Endothelial cell of umbilical vein (primary cell): ENCODE data around the gene LDLRAD3. TPM values are rescaled to one million over a fixed set of nuclear protein-coding genes. Genes with fewer than 3 reads are reported as not detected.
A peak's percentile ranks its signal among the peaks of the same experiment; 100 is the strongest.

Source experiments
- BruUV-seq: library from RNA; stranded (reverse); fragments of 400-500 nt; replicated peaks from 2 replicates; lab custom pipeline; 2021; lab: Mats Ljungman, UMichigan
- CTCF ChIA-PET: fragments of 300-600, 350-600 bp; sonication (Branson Sonifier 250); formaldehyde crosslinking; loops from one replicate; lab custom pipeline; 2021; ENCODE audit warnings: antibody characterized with exemption, inconsistent platforms; lab: Charles Lee
- POLR2A ChIA-PET: fragments of 300-600, 350-600 bp; sonication (Branson Sonifier 250); formaldehyde crosslinking; loops from one replicate; lab custom pipeline; 2021; ENCODE audit warnings: antibody characterized with exemption, inconsistent platforms; lab: Charles Lee
- DNase-seq: peaks from one replicate; pipeline ENCODE4 v3.0.0-alpha.2; 2011; ENCODE audit warnings: low read depth, low spot score
- FAIRE-seq: peaks from 2 replicates; lab custom pipeline; 2011; peaks lifted over from hg19 to GRCh38; lab: Jason Lieb, UNC
- H2AFZ ChIP-seq: 2 replicates; pipeline ENCODE4 v1.6.0; 2012; ENCODE audit warnings: low read depth, low read length, control low read depth, inconsistent platforms
- H3K27ac ChIP-seq: 2 replicates; pipeline ENCODE4 v1.5.1; 2011; ENCODE audit warnings: low read depth, mild to moderate bottlenecking, control low read depth, low read length, moderate library complexity; ENCODE audit not compliant: insufficient read depth
- H3K27me3 ChIP-seq, 2 experiments: 2 replicates each; pipeline versions ENCODE4 v1.6.0 to v1.6.1; 2011; ENCODE audit warnings: low read length in 2 of 2, mixed read lengths in 1 of 2; ENCODE audit not compliant: control insufficient read depth in 2 of 2, insufficient read depth in 2 of 2
- H3K36me3 ChIP-seq, 2 experiments: 2 replicates in 1 of 2; 3 replicates in 1 of 2; pipeline ENCODE4 v1.5.1; 2011; ENCODE audit warnings: low read length in 2 of 2, mild to moderate bottlenecking in 1 of 2, moderate library complexity in 1 of 2; ENCODE audit not compliant: control insufficient read depth in 2 of 2, insufficient read depth in 2 of 2; ENCODE audit errors: extremely low read depth in 1 of 2
- H3K4me1 ChIP-seq: 3 replicates; pipeline ENCODE4 v1.5.1; 2011; ENCODE audit warnings: mild to moderate bottlenecking, low read length; ENCODE audit not compliant: control insufficient read depth, insufficient read depth; ENCODE audit errors: extremely low read depth
- H3K4me2 ChIP-seq: 2 replicates; pipeline ENCODE4 v1.6.1; 2011; ENCODE audit warnings: low read length, control low read depth, mixed read lengths; ENCODE audit not compliant: insufficient read depth
- H3K4me3 ChIP-seq, 3 experiments: fragments of 200-600 bp in 1 of 3; sonication (generic), shearing (Covaris generic) in 1 of 3; replicated peaks in 1 of 3; 2 replicates each; pipeline ENCODE4 v1.5.1; 2011 to 2016; ENCODE audit warnings: control low read depth in 3 of 3, low read length in 3 of 3, mild to moderate bottlenecking in 2 of 3, inconsistent platforms in 1 of 3, low read depth in 1 of 3, moderate library complexity in 1 of 3; ENCODE audit not compliant: insufficient read depth in 1 of 3
- H3K79me2 ChIP-seq: 2 replicates; pipeline ENCODE4 v1.6.0; 2012; ENCODE audit warnings: low read length, inconsistent platforms; ENCODE audit not compliant: control insufficient read depth, insufficient read depth
- H3K9ac ChIP-seq: replicated peaks from 2 replicates; pipeline ENCODE3; 2011; ENCODE audit warnings: low read length, control low read depth; ENCODE audit not compliant: insufficient read depth; ENCODE audit errors: extremely low read depth
- H3K9me1 ChIP-seq: replicated peaks from 3 replicates; pipeline ENCODE4 v1.6.0; 2011; ENCODE audit warnings: mild to moderate bottlenecking, low read length; ENCODE audit not compliant: control insufficient read depth, insufficient read depth; ENCODE audit errors: extremely low read depth
- H3K9me3 ChIP-seq: replicated peaks from 2 replicates; pipeline ENCODE4 v1.5.1; 2012; ENCODE audit warnings: low read length, inconsistent platforms; ENCODE audit not compliant: control insufficient read depth, insufficient read depth
- H4K20me1 ChIP-seq: replicated peaks from 2 replicates; pipeline ENCODE3; 2011; ENCODE audit warnings: mild to moderate bottlenecking, low read length; ENCODE audit not compliant: control insufficient read depth, insufficient read depth; ENCODE audit errors: extremely low read depth
- EZH2 ChIP-seq: IDR thresholded peaks from 2 replicates; pipeline ENCODE4 v1.6.1; 2012; ENCODE audit warnings: borderline replicate concordance, low read depth, mild to moderate bottlenecking, moderate library complexity, low read length, inconsistent platforms; ENCODE audit not compliant: severe bottlenecking
- FOS ChIP-seq: IDR thresholded peaks from 2 replicates; pipeline ENCODE4 v1.6.1; 2011; ENCODE audit warnings: mild to moderate bottlenecking, low read length, moderate library complexity, borderline replicate concordance; ENCODE audit not compliant: insufficient read depth
- GATA2 ChIP-seq: IDR thresholded peaks from 2 replicates; pipeline ENCODE4 v1.7.0; 2011; ENCODE audit warnings: low read depth, mild to moderate bottlenecking, moderate library complexity, mixed read lengths, low read length; ENCODE audit not compliant: insufficient read length, insufficient read depth
- POLR2A ChIP-seq: IDR thresholded peaks from 2 replicates; pipeline ENCODE4 v1.6.1; 2012; ENCODE audit warnings: low read depth, mild to moderate bottlenecking, control low read depth, low read length
- POLR2AphosphoS5 ChIP-seq: IDR thresholded peaks from 2 replicates; pipeline ENCODE4 v1.6.1; 2012; ENCODE audit warnings: low read depth, mild to moderate bottlenecking, control low read depth, low read length, moderate library complexity; ENCODE audit not compliant: insufficient read depth
- dilution Hi-C: fragments of 300-500 bp; cut with MboI; formaldehyde crosslinking; loops from one replicate; pipeline ENCODE4 v1.15.0; 2019; ENCODE audit warnings: low sequenced_read_pairs; ENCODE audit not compliant: extremely low pct_ligation_motif_present
- intact Hi-C: fragments of 100-400 bp; cut with micrococcal nuclease; formaldehyde crosslinking; loops from one replicate; pipeline ENCODE4 v1.10.0; 2022
- polyA plus RNA-seq, 4 experiments: library from polyadenylated mRNA; depleted of rRNA in 3 of 4; stranded (reverse) in 3 of 4; unstranded in 1 of 4; fragments of >200 nt; gene quantifications; 2 replicates each; pipeline versions ENCODE4 v1.2.1 to v1.2.3, GENCODE V29; 2011 to 2012; ENCODE audit warnings: missing spikeins in 1 of 4
- total RNA-seq: library from RNA; stranded (reverse); gene quantifications from 2 replicates; pipeline ENCODE4 v1.2.3, GENCODE V29; 2021
- TF ChIP-seq, protein P1 (sequence below), 2 donors: IDR thresholded peaks; 1 replicate in 1 of 2; 2 replicates in 1 of 2; pipeline ENCODE4 v1.5.1; 2011; ENCODE audit warnings: low read length in 2 of 2, mild to moderate bottlenecking in 2 of 2, moderate library complexity in 2 of 2, control low read depth in 1 of 2, inconsistent platforms in 1 of 2, low read depth in 1 of 2; ENCODE audit not compliant: insufficient read depth in 1 of 2; ENCODE audit errors: extremely low read depth in 1 of 2

Gene LDLRAD3
- total and polyA plus RNA-seq, 2 donors (not counting 3 experiments of a cell fraction or from before 2014, with no cell fraction given), result 17.9 to 25.1 TPM

DNA sequence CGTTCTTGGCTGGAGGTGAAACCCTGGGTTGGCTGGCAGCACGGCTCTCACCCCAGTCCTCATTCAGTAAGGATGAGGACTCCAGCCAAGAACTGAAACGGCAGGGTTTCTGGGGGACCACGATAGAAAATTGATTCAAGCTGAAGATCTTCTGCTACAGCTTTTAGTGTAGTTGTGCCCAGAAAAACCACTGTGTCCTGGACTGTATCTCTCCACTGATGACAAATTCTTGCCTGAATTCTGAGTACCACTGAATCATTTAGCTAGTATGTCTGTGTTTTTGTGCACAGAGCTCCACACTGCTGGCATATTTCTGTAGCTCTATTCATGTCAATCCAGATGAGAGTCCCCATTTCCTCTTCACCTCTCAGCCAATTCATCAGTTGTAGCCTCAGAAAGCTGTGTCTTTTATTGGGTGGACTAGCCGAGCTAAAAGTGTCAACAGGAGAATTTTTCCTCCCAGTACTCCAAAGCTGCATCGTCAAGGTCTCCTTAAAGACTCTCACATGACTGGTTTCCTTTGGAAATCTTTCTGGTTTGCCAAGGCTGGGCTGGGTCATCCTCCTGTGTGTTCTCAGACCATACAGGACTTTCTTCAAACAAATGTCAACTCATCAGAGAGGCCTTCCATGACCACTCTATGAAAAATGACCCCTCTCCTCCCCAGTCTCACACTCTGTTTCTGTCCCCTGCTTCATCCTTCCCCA lies 144.6 kb downstream of the LDLRAD3 start:
- dilution Hi-C loops (no loop called here), intact Hi-C loops (no loop called here)
- Histone ChIP-seq H3K79me2 (no peaks in the 10 kb centered on the region), H3K27ac (no peak overlapping the region), H3K9ac (no peak overlapping the region), H3K4me3 (no peak overlapping the region), H3K36me3 (no peaks in the 10 kb centered on the region), H4K20me1 (no peaks in the 10 kb centered on the region), H3K4me2 (no peak overlapping the region), H3K9me1 (no peaks in the 10 kb centered on the region), H3K9me3 (no peaks in the 10 kb centered on the region), H3K27me3 (no peaks in the 10 kb centered on the region), H3K4me1 (peaks cover 12% of the 10 kb centered on the region), H2AFZ (no peak overlapping the region)
- no TSS peak for BruUV-seq
- DNase-seq (peak; percentile 36), FAIRE-seq (no peak)
- POLR2A ChIA-PET, result no interaction called here
- CTCF ChIA-PET, result interaction anchor here (0.8 to 3.0 kb wide), 11 partner anchors 10 to 471 kb away, joined by 3 to 14 read pairs (median 4); partner anchors contain the start of gene FJX1
- TF ChIP-seq POLR2AphosphoS5 (no peak), POLR2A (no peak), FOS (no peak), GATA2 (no peak), EZH2 (no peak)
- TF ChIP-seq, protein P1, sequence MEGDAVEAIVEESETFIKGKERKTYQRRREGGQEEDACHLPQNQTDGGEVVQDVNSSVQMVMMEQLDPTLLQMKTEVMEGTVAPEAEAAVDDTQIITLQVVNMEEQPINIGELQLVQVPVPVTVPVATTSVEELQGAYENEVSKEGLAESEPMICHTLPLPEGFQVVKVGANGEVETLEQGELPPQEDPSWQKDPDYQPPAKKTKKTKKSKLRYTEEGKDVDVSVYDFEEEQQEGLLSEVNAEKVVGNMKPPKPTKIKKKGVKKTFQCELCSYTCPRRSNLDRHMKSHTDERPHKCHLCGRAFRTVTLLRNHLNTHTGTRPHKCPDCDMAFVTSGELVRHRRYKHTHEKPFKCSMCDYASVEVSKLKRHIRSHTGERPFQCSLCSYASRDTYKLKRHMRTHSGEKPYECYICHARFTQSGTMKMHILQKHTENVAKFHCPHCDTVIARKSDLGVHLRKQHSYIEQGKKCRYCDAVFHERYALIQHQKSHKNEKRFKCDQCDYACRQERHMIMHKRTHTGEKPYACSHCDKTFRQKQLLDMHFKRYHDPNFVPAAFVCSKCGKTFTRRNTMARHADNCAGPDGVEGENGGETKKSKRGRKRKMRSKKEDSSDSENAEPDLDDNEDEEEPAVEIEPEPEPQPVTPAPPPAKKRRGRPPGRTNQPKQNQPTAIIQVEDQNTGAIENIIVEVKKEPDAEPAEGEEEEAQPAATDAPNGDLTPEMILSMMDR (IDR thresholded peaks at IDR 0.05; ENCODE audit: extremely low read depth in 1 of 2, insufficient read depth in 1 of 2, low read depth in 1 of 2, low read length in 2 of 2), result no peak
